SU-DHL-6 (cell line): ENCODE data around the gene PCDHB15.
"Not testable (repeated sequence)": the region's sequence is repeated elsewhere in the genome, so short reads cannot be mapped to it uniquely, and the experiment has no call there.

Experiments used
- H2AFZ ChIP-seq: fragments of 200-600 bp; sonication (generic); 2 replicates; pipeline ENCODE4 v1.6.1; 2014; ENCODE audit warnings: low read depth, mild to moderate bottlenecking, moderate library complexity, mixed read lengths, antibody characterized with exemption, low read length; ENCODE audit not compliant: severe bottlenecking
- H3F3A ChIP-seq: fragments of 200-600 bp; shearing (Covaris generic); 2 replicates; pipeline ENCODE4 v1.6.0; 2016; ENCODE audit warnings: antibody characterized with exemption, mild to moderate bottlenecking; ENCODE audit not compliant: insufficient read depth
- H3K27ac ChIP-seq: fragments of 200-600 bp; sonication (generic); 2 replicates; pipeline ENCODE4 v1.5.1; 2016; ENCODE audit warnings: low read depth, mild to moderate bottlenecking, low read length, moderate library complexity, mixed read lengths
- H3K27me3 ChIP-seq: fragments of 200-600 bp; sonication (generic), shearing (Covaris generic); 2 replicates; pipeline ENCODE4 v1.6.0; 2014; ENCODE audit warnings: mild to moderate bottlenecking, low read length
- H3K36me3 ChIP-seq: fragments of 200-600 bp; sonication (generic); 2 replicates; pipeline ENCODE4 v1.6.1; 2014; ENCODE audit warnings: mild to moderate bottlenecking, low read length, mixed read lengths
- H3K4me2 ChIP-seq: fragments of 300-600, 200-600 bp; shearing (Covaris generic), sonication (generic); 2 replicates; pipeline ENCODE4 v1.6.0; 2014; ENCODE audit warnings: low read length, low read depth, mild to moderate bottlenecking; ENCODE audit not compliant: poor library complexity, severe bottlenecking
- H3K4me3 ChIP-seq: fragments of 200-600 bp; sonication (generic); 2 replicates; pipeline ENCODE4 v1.5.1; 2014; ENCODE audit warnings: antibody characterized with exemption, low read length, mild to moderate bottlenecking, mixed read lengths; ENCODE audit not compliant: insufficient read depth, poor library complexity, severe bottlenecking
- H3K79me2 ChIP-seq: fragments of 200-600 bp; sonication (generic); 2 replicates; pipeline ENCODE4 v1.6.1; 2014; ENCODE audit warnings: mild to moderate bottlenecking, low read length, moderate library complexity; ENCODE audit not compliant: insufficient read depth
- H3K9ac ChIP-seq: fragments of 200-600 bp; sonication (generic); 2 replicates; pipeline ENCODE4 v1.7.0; 2014; ENCODE audit warnings: mild to moderate bottlenecking, low read length
- H3K9me2 ChIP-seq: fragments of 200-600 bp; sonication (generic); replicated peaks from 2 replicates; pipeline ENCODE4 v1.6.1; 2014; ENCODE audit warnings: low read length; ENCODE audit not compliant: insufficient read depth
- H3K9me3 ChIP-seq: fragments of 200-600 bp; sonication (generic); 2 replicates; pipeline ENCODE4 v1.6.1; 2014; ENCODE audit warnings: low read length, mixed read lengths; ENCODE audit not compliant: insufficient read depth
- H4K20me1 ChIP-seq: fragments of 200-600 bp; sonication (generic); 2 replicates; pipeline ENCODE4 v1.6.1; 2014; ENCODE audit warnings: low read depth, mild to moderate bottlenecking, antibody characterized with exemption, low read length, moderate library complexity, mixed read lengths
- CTCF ChIP-seq: fragments of 200-600 bp; sonication (generic); IDR thresholded peaks from one replicate; pipeline ENCODE4 v1.5.1; 2017; ENCODE audit warnings: antibody characterized with exemption, mild to moderate bottlenecking, low read length, moderate library complexity; ENCODE audit not compliant: insufficient read depth, poor library complexity, severe bottlenecking
- EZH2phosphoT487 ChIP-seq: fragments of 200-600 bp; sonication (generic), shearing (Covaris generic); conservative IDR thresholded peaks from 2 replicates; pipeline ENCODE4 v1.6.1; 2018; ENCODE audit warnings: mild to moderate bottlenecking, antibody characterized with exemption, low read length, moderate library complexity, mixed read lengths

PCDHB15 gene

GRCh38 chr5:141245250-141245717 lies at the start of gene PCDHB15:
TSS of gene PCDHB15 (plus strand) at chr5:141245395. CDS start at chr5:141245579, 184 bp downstream.
- H3K4me2 ChIP-seq, result no peak within 1 kb of the TSS
- no peak within 1 kb of the TSS for H3K27ac ChIP-seq
- H3K9ac ChIP-seq, result no peak within 1 kb of the TSS
- H3K27me3 ChIP-seq, result no peaks in the 10 kb centered on the region
- H3K4me3 ChIP-seq, result no peak within 1 kb of the TSS
- no peak for TF ChIP-seq EZH2phosphoT487
- no peak for TF ChIP-seq CTCF
- no peaks in the 10 kb centered on the region for H3K9me2 ChIP-seq
- H2AFZ ChIP-seq, result no peak within 1 kb of the TSS
- H3K36me3 ChIP-seq, result no peaks in the 10 kb centered on the region
- H4K20me1 ChIP-seq, result no peaks in the 10 kb centered on the region
- H3K79me2 ChIP-seq, result no peaks in the 10 kb centered on the region
- H3K9me3 ChIP-seq, result peaks cover 14% of the 10 kb centered on the region; the same call in 1 of the 2 replicates
- no peaks in the 10 kb centered on the region for H3F3A ChIP-seq

GRCh38 chr5:141196363-141196762 lies 48.8 kb upstream of the PCDHB15 start:
- Histone ChIP-seq H3F3A (no peaks in the 10 kb centered on the region), H3K27me3 (0 out of 2 replicates have a peak, but pooled peaks cover 3% of the 10 kb centered on the region), H3K36me3 (no peaks in the 10 kb centered on the region), H3K4me3 (no peak overlapping the region), H3K9ac (no peak overlapping the region), H3K9me3 (peaks cover 19% of the 10 kb centered on the region), H4K20me1 (no peaks in the 10 kb centered on the region), H3K9me2 (no peaks in the 10 kb centered on the region), H3K27ac (no peak overlapping the region), H3K4me2 (no peak overlapping the region), H2AFZ (no peak overlapping the region), H3K79me2 (no peaks in the 10 kb centered on the region)
- TF ChIP-seq CTCF (no peak), EZH2phosphoT487 (no peak)

GRCh38 chr5:141199359-141200235 lies 45.6 kb upstream of the PCDHB15 start, which contains the start of gene PCDHB11:
TSS of gene PCDHB11 (plus strand) at chr5:141199627. CDS start at chr5:141199775, 148 bp downstream.
- Histone ChIP-seq H3K36me3 (no peaks in the 10 kb centered on the region), H3K4me3 (no peak within 1 kb of the TSS), H3K4me2 (no peak within 1 kb of the TSS), H3K79me2 (no peaks in the 10 kb centered on the region), H4K20me1 (no peaks in the 10 kb centered on the region), H3K27ac (no peak within 1 kb of the TSS), H3K27me3 (0 out of 2 replicates have a peak, but pooled peaks cover 3% of the 10 kb centered on the region), H3K9me3 (peaks cover 19% of the 10 kb centered on the region), H3K9ac (no peak within 1 kb of the TSS), H3F3A (no peaks in the 10 kb centered on the region), H2AFZ (no peak within 1 kb of the TSS), H3K9me2 (no peaks in the 10 kb centered on the region)
- no peak for TF ChIP-seq EZH2phosphoT487
- no peak for TF ChIP-seq CTCF

GRCh38 chr5:141201126-141201525 lies 44.1 kb upstream of the PCDHB15 start:
- H3K9me3 ChIP-seq, result peaks cover 15% of the 10 kb centered on the region
- H2AFZ ChIP-seq, H3K9me2 ChIP-seq, H4K20me1 ChIP-seq, H3F3A ChIP-seq, H3K27me3 ChIP-seq, H3K4me2 ChIP-seq, H3K79me2 ChIP-seq, H3K27ac ChIP-seq, H3K36me3 ChIP-seq, H3K9ac ChIP-seq, H3K4me3 ChIP-seq: not testable (repeated sequence)

- H3K9ac ChIP-seq, H4K20me1 ChIP-seq, H3F3A ChIP-seq, H3K9me3 ChIP-seq, H3K27me3 ChIP-seq, H2AFZ ChIP-seq, H3K27ac ChIP-seq, H3K79me2 ChIP-seq, H3K9me2 ChIP-seq, H3K4me2 ChIP-seq, H3K36me3 ChIP-seq, H3K4me3 ChIP-seq: not testable (repeated sequence)
Observed at GRCh38 chr5:141201646-141202045, 43.5 kb upstream of the PCDHB15 start.
